SHP77 (cell line): ENCODE results near the gene MEST.
A peak's percentile ranks its signal among the peaks of the same experiment; 100 is the strongest.
"Not testable (repeated sequence)": the region's sequence is repeated elsewhere in the genome, so short reads cannot be mapped to it uniquely, and the experiment has no call there.

Source experiments
- DNase-seq, 2 experiments: peaks; one replicate each; lab custom pipeline; 2025; lab: John Stamatoyannopoulos, UW

The MEST gene, protein sequence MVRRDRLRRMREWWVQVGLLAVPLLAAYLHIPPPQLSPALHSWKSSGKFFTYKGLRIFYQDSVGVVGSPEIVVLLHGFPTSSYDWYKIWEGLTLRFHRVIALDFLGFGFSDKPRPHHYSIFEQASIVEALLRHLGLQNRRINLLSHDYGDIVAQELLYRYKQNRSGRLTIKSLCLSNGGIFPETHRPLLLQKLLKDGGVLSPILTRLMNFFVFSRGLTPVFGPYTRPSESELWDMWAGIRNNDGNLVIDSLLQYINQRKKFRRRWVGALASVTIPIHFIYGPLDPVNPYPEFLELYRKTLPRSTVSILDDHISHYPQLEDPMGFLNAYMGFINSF

DNA sequence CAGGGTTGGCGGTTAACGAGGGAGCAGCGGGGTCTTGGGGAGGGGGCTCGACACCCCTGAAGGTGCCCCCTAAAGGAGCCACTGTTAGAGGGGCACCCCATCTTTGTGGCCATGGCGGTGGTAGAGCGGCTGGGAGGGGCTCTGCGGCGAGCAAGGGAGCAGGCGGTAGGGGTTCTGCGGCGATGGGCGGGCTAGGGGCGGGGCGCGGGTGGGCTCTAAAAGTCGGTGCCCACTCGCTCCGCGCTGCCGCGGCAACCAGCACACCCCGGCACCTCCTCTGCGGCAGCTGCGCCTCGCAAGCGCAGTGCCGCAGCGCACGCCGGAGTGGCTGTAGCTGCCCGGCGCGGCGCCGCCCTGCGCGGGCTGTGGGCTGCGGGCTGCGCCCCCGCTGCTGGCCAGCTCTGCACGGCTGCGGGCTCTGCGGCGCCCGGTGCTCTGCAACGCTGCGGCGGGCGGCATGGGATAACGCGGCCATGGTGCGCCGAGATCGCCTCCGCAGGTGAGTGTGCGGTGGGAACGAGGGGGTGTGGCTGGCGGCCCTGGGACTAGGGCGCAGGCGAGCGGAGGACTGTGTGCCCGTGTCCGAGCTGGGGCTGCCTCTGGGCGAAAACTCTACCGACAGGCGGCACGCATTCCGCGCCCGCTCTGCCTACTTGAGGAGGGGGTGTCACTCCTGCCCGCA is at the start of gene MEST:
Gene MEST (plus strand): TSS at position 245 of the 682 bp plus-strand sequence. CDS start 229 bp downstream, at position 474.
- no peak for DNase-seq

DNA sequence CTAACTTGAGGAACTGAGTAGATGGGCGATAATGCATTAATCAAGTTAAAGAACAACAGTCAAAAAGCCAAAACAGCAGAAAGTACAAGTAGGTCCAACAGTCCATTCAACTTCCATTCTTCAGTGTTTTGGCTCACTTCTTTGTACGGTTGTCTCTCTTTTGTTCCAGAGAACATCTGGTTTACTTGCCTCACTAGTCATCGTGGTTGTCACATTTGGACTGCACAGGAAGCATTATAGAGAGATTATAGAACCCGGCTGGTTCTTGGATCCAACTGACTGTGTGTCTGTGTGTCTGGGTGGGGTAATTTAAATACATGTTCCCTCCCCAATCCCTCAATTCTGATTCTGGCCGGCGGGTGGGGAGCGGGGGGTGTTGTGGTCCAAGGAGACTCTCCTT is 49.3 kb upstream of the MEST start:
- no peak for DNase-seq

DNA sequence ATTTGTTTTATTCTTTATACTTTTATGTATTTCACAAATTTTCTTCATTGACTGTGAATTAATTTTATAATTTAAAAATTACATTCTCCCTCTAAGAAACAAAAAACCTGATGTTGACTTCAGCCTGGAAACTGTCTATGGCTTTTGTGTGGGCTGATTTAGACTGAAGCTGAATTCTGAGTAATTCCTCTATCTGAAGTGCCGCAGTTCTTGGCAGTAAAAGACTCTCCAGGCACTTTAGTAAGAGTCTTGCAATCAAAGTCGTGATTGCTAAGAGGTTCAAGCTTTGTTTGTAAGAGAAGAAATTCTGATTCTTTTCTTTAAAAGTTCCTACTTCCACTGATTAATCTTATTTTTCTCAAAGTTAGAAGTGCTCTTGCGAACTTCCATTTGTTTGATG is 47.7 kb upstream of the MEST start:
- no peak for DNase-seq

GRCh38 chr7:130444751-130445407 is 47.0 kb upstream of the MEST start:
- peak in 1 of 2 experiments; percentile 11 for DNase-seq

DNA sequence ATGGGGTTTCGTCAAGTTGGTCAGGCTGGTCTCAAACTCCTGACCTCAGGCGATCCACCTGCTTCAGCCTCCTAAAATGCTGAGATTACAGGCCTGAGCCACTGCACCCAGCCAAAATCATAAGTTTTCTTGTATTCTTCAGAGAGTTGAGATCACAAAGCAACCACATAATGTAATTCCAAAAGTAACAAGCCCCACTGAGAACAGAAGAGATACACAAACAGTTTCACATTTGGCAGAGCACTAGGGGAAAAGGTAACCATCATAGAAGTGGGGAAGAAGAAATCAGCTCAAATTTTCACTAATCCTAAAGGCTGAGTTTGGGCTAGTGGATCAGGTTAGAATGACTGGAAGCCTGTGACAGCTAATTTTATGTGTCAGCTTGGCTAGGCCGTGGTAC is 45.6 kb upstream of the MEST start:
- DNase-seq: no peak

- not testable (repeated sequence) for DNase-seq
These were observed 40.5 kb upstream of the MEST start for GRCh38 chr7:130451344-130451743.

- no peak for DNase-seq
These were observed 38.9 kb upstream of the MEST start for GRCh38 chr7:130452951-130453350.

DNA sequence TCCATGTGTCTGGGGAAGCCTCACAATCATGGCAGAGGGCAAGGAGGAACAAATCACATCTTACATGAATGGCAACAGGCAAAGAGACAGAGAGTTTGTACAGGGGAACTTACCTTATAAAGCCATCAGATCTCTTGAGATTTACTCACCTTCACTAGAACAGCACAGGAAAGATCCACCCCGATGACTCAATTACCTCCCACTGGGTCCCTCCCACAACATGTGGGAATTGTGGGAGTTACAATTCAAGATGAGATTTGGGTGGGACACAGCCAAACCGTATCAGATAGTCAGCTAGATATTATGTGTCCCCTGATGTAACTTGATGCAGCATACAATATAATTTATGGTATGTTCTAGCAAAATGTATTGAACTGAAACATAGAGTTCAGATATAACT is 36.9 kb upstream of the MEST start:
- DNase-seq: no peak

DNA sequence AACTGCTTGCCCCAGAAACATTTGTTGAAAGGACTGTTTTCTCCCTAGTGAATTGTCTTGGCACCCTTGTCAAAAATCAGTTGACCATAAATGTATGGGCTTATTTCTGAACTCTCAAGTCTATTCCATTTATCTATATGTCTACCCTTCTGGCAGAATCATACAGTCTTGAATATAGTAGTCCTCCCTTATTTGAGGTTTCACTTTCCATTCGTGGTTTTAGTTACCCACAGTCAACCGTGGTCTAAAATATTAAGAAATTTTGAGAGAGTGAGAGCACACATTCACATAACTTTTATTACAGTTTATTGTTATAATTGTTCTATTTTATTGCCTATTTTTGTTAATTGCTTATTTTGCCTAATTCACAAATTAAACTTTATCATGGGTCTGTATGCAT is 33.6 kb upstream of the MEST start:
- no peak for DNase-seq

GRCh38 chr7:130461272-130461671 is 30.6 kb upstream of the MEST start:
- DNase-seq: no peak

DNA sequence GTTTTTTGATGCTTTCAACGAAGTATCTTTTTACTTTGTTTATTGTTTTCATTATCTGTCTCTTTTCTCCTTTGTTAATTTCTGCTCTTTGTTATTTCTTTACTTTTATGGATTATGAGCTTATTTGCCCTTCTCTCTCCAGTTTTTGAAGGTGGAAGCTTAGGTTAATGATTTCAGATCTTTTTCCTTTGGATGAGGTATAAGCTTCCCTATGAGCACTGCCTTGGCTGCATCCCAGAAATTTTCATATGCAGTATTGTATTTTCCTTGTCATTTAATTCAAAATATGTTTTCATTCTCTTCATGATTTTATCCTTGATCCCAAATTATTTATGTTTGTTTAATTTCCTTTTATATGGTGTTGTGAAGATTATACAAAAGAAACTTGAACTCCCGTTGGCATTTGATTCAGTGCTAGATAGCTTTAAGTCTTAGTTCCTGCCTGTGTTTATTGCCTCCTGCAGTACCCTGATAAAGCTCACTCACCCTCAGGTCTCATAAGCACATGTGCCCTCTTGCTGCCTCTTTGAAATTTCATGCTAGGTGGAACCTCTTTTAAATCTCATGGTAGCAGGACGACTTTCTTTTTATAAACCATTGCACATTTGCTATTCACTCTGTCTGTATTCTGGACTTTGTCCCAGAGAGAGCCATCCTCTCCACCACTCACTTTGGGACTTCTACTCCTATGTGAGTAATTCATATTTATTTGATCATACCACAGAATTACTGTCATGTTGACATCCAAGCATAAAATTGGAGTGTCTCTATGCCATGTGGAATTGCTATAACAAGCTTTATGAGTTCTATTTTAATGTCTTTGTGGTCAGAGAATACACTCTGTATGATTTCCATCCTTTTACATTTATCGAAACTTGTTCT is 28.1 kb upstream of the MEST start:
- no peak for DNase-seq

GRCh38 chr7:130468612-130469011 is 23.3 kb upstream of the MEST start:
- no peak for DNase-seq

- DNase-seq: no peak
These were observed 19.9 kb upstream of the MEST start for GRCh38 chr7:130471974-130472373.

DNA sequence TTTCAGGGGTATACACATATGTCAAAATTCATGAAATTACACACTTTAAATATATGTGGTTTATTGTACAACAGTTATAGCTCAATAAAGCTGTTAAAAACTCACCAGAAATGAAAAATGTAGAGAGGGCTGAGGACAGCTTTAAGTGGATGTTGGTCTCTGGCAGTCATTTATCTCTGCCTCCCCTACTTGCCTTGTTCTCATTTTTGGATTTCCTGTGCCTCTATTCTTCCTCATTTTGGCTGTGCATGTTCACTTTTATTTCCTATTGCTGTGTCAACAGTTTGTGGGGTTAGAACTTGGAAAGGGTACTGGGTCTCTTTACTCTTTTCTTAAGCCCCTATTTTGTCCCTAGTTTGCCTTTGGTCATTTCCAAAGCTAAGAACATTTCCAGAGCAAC is 18.6 kb upstream of the MEST start:
- no peak for DNase-seq

- DNase-seq: no peak
These were observed 18.0 kb upstream of the MEST start for GRCh38 chr7:130473876-130474275.

- DNase-seq: no peak
These were observed 16.1 kb upstream of the MEST start for GRCh38 chr7:130475776-130476175.

DNA sequence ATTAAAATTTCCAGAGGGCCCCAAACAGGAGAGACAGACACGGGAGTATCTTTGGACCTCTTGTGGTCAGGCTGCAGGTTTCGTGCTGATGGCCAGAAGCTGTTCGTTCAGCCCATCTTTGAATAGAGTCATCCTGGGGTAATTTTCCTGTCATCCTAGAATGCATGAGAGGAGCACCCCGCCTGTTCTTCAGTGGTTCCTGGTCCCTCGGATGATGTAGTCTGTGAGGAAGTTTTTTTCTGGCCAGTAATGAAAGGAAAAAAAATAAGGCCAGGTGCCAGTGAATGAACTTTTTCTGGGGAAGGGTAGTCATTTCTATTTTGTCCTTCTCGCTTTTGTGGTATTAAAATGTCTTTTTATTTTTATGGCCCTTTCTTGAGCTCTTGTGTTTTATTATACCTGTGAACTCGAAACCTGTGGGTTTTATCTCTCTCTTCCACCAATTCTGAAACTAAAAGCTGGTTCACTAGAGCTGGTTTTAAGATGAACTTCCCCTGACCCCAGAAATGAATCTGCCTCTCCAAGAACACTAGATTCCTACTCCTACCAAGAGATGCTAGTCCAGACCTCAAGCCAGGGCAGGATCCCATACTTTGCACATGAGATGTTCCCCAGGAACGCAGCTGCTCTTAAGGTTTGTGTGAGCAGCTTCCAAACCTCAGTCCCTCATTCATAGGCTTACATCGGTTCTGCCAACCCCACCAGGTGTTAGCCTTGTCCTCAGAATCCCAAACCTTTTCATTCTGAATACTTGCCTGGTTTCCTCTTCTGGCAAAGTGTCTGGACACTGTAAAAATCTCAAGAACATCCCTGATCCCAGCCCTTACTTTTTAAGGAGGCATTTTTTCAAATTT is 15.4 kb upstream of the MEST start:
- no peak for DNase-seq

- no peak for DNase-seq
These were observed 12.9 kb upstream of the MEST start for GRCh38 chr7:130478991-130479390.

GRCh38 chr7:130479716-130480400 is 12.0 kb upstream of the MEST start:
- no peak for DNase-seq

DNA sequence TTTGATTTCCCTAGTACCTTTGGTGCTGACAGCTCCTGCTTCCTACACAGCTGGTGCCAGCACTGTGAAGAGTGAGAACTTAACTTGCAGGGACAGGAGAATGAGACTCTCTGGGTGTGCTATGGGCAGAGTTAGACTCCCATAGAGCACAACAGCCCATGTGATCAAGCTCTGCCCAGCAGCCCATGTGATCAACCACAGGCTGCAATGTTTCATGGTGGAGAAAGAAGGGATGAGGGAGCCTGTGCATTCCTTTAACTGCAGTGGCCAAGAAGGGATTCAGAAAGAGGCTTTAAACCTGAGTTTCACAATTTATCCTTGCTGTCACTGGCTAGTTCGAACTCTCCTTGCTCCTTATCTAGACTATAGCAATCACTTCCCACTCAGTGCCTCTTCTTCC is 10.0 kb upstream of the MEST start:
- no peak for DNase-seq

- no peak for DNase-seq
These were observed 8.9 kb upstream of the MEST start for GRCh38 chr7:130483031-130483430.
